NT2/D1 (cell line): ENCODE data around the gene ULK4.

Experiments used
- DNase-seq: peaks from one replicate; pipeline ENCODE4 v3.0.0-alpha.2; 2011; ENCODE audit warnings: low read depth, low spot score
- H3K27me3 ChIP-seq: 2 replicates; pipeline ENCODE4 v1.6.0; 2011; ENCODE audit warnings: mild to moderate bottlenecking; ENCODE audit not compliant: insufficient read length, insufficient read depth
- H3K36me3 ChIP-seq: 2 replicates; pipeline ENCODE4 v1.6.1; 2011; ENCODE audit warnings: mild to moderate bottlenecking, low read length, mixed read lengths; ENCODE audit not compliant: insufficient read depth, insufficient read length
- H3K4me1 ChIP-seq: 2 replicates; pipeline ENCODE4 v1.5.1; 2011; ENCODE audit not compliant: insufficient read depth, insufficient read length
- H3K4me3 ChIP-seq: 2 replicates; pipeline ENCODE4 v1.5.1; 2011; ENCODE audit warnings: low read depth; ENCODE audit not compliant: insufficient read length
- H3K9ac ChIP-seq: 2 replicates; pipeline ENCODE4 v1.6.0; 2011; ENCODE audit warnings: low read depth; ENCODE audit not compliant: insufficient read length
- H3K9me3 ChIP-seq: 2 replicates; pipeline ENCODE4 v1.5.1; 2011; ENCODE audit warnings: mild to moderate bottlenecking, low read length; ENCODE audit not compliant: insufficient read depth
- SUZ12 ChIP-seq: IDR thresholded peaks from 2 replicates; pipeline ENCODE4 v1.6.1; 2011; ENCODE audit not compliant: insufficient read length, insufficient read depth; ENCODE audit errors: extremely low read depth
- YY1 ChIP-seq: IDR thresholded peaks from 2 replicates; pipeline ENCODE4 v1.6.1; 2011; ENCODE audit not compliant: insufficient read length, insufficient read depth
- ZNF274 ChIP-seq: IDR thresholded peaks from 2 replicates; pipeline ENCODE4 v1.6.1; 2011; ENCODE audit warnings: mild to moderate bottlenecking, low read depth, low read length

ULK4 gene

GRCh38 chr3:41488501-41488900 is 473.4 kb downstream of the ULK4 start:
- no peak for TF ChIP-seq SUZ12
- Histone ChIP-seq H3K36me3 (no peaks in the 10 kb centered on the region), H3K9ac (no peak overlapping the region), H3K27me3 (no peaks in the 10 kb centered on the region), H3K4me1 (no peaks in the 10 kb centered on the region), H3K4me3 (no peak overlapping the region), H3K9me3 (no peaks in the 10 kb centered on the region)
- DNase-seq, result no peak

- Histone ChIP-seq H3K36me3 (no peaks in the 10 kb centered on the region), H3K9ac (no peak overlapping the region), H3K4me1 (no peaks in the 10 kb centered on the region), H3K9me3 (no peaks in the 10 kb centered on the region), H3K4me3 (no peak overlapping the region), H3K27me3 (no peaks in the 10 kb centered on the region)
- TF ChIP-seq SUZ12 (no peak), ZNF274 (no peak), YY1 (no peak)
- DNase-seq, result no peak
Measured at GRCh38 chr3:41485484-41485883, 476.4 kb downstream of the ULK4 start.

- TF ChIP-seq YY1, result no peak
- TF ChIP-seq ZNF274, result no peak
- no peak for TF ChIP-seq SUZ12
- Histone ChIP-seq H3K9me3 (no peaks in the 10 kb centered on the region), H3K9ac (no peak overlapping the region), H3K4me3 (no peak overlapping the region), H3K36me3 (no peaks in the 10 kb centered on the region), H3K27me3 (no peaks in the 10 kb centered on the region), H3K4me1 (no peaks in the 10 kb centered on the region)
- peak; percentile 25 for DNase-seq
Measured at GRCh38 chr3:41482134-41482533, 479.8 kb downstream of the ULK4 start.

GRCh38 chr3:41478278-41478677 is 483.6 kb downstream of the ULK4 start:
- TF ChIP-seq YY1, result no peak
- no peak for TF ChIP-seq SUZ12
- TF ChIP-seq ZNF274, result no peak
- no peak overlapping the region for H3K9ac ChIP-seq
- peaks cover 10% of the 10 kb centered on the region; the same call in 1 of the 2 replicates for H3K9me3 ChIP-seq
- no peaks in the 10 kb centered on the region for H3K4me1 ChIP-seq
- H3K36me3 ChIP-seq, result no peaks in the 10 kb centered on the region
- no peak overlapping the region for H3K4me3 ChIP-seq
- DNase-seq, result no peak
- no peaks in the 10 kb centered on the region for H3K27me3 ChIP-seq

GRCh38 chr3:41477399-41478014 is 484.4 kb downstream of the ULK4 start:
- Histone ChIP-seq H3K27me3 (no peaks in the 10 kb centered on the region), H3K9ac (no peak overlapping the region), H3K9me3 (peaks cover 18% of the 10 kb centered on the region), H3K4me3 (no peak overlapping the region), H3K36me3 (no peaks in the 10 kb centered on the region), H3K4me1 (no peaks in the 10 kb centered on the region)
- no peak for DNase-seq
- no peak for TF ChIP-seq YY1
- no peak for TF ChIP-seq SUZ12
- TF ChIP-seq ZNF274, result no peak

- Histone ChIP-seq H3K36me3 (no peaks in the 10 kb centered on the region), H3K9me3 (peaks cover 37% of the 10 kb centered on the region), H3K9ac (no peak overlapping the region), H3K4me3 (no peak overlapping the region), H3K27me3 (no peaks in the 10 kb centered on the region), H3K4me1 (no peaks in the 10 kb centered on the region)
- no peak for DNase-seq
- TF ChIP-seq ZNF274, result no peak
- TF ChIP-seq YY1, result no peak
- TF ChIP-seq SUZ12, result no peak
Measured at GRCh38 chr3:41469083-41469482, 492.8 kb downstream of the ULK4 start.

GRCh38 chr3:41467481-41467880 is 494.4 kb downstream of the ULK4 start:
- Histone ChIP-seq H3K9ac (no peak overlapping the region), H3K4me1 (no peaks in the 10 kb centered on the region), H3K36me3 (no peaks in the 10 kb centered on the region), H3K4me3 (no peak overlapping the region), H3K9me3 (peaks cover 23% of the 10 kb centered on the region), H3K27me3 (no peaks in the 10 kb centered on the region)
- no peak for DNase-seq
- no peak for TF ChIP-seq SUZ12
- TF ChIP-seq ZNF274, result no peak
- TF ChIP-seq YY1, result no peak

GRCh38 chr3:41464858-41465257 is 497.0 kb downstream of the ULK4 start:
- DNase-seq, result no peak
- TF ChIP-seq YY1, result no peak
- TF ChIP-seq SUZ12, result no peak
- no peak for TF ChIP-seq ZNF274

More at GRCh38 chr3:41464858-41465257, 497.0 kb downstream of the ULK4 start:
- Histone ChIP-seq H3K9ac (no peak overlapping the region), H3K27me3 (no peaks in the 10 kb centered on the region), H3K9me3 (peaks cover 7% of the 10 kb centered on the region; the same call in 1 of the 2 replicates), H3K36me3 (no peaks in the 10 kb centered on the region), H3K4me3 (no peak overlapping the region), H3K4me1 (no peaks in the 10 kb centered on the region)
